Caco-2 (cell line): ENCODE data around the gene SLCO1B3. TPM values are rescaled to one million over a fixed set of nuclear protein-coding genes. Genes with fewer than 3 reads are reported as not detected.

Experiments
- BruUV-seq: library from RNA; stranded (reverse); fragments of 400-500 nt; replicated peaks from 2 replicates; lab custom pipeline; 2021; lab: Mats Ljungman, UMichigan
- CTCF ChIA-PET: fragments of 300-600 bp; sonication (Branson Sonifier 250); formaldehyde crosslinking; loops from one replicate; lab custom pipeline; 2022; ENCODE audit warnings: antibody characterized with exemption; lab: Charles Lee
- POLR2A ChIA-PET: fragments of 300-600 bp; sonication (Branson Sonifier 250); formaldehyde crosslinking; loops from one replicate; lab custom pipeline; 2022; ENCODE audit warnings: antibody characterized with exemption; lab: Charles Lee
- DNase-seq, 2 experiments: peaks; one replicate each; pipeline versions ENCODE4 v3.0.0 to v3.0.0-alpha.2; 2020 to 2022
- H3K27me3 ChIP-seq: replicated peaks from 2 replicates; pipeline ENCODE4 v1.6.0; 2011; ENCODE audit warnings: low read length; ENCODE audit not compliant: control insufficient read depth, insufficient read depth
- H3K36me3 ChIP-seq: 2 replicates; pipeline ENCODE4 v1.5.1; 2011; ENCODE audit warnings: low read length; ENCODE audit not compliant: control insufficient read depth, insufficient read depth
- H3K4me1 ChIP-seq: fragments of 250-450 bp; sonication (Bioruptor Pico); 2 replicates; pipeline ENCODE4 v1.5.1; 2020; ENCODE audit warnings: mild to moderate bottlenecking
- H3K4me3 ChIP-seq: 2 replicates; pipeline ENCODE4 v1.5.1; 2011; ENCODE audit warnings: low read depth, mild to moderate bottlenecking, control low read depth, low read length
- H3K9me3 ChIP-seq: fragments of 250-450 bp; sonication (Bioruptor Pico); 2 replicates; pipeline ENCODE4 v1.5.1; 2020; ENCODE audit warnings: mild to moderate bottlenecking, moderate library complexity
- H3K27ac Mint-ChIP-seq: one replicate; pipeline ENCODE4 v1.8.0; 2022; ENCODE audit warnings: mixed read lengths; ENCODE audit not compliant: unreplicated experiment
- H3K27me3 Mint-ChIP-seq: one replicate; pipeline ENCODE4 v1.8.0; 2022; ENCODE audit warnings: mixed read lengths; ENCODE audit not compliant: insufficient read depth, unreplicated experiment
- H3K36me3 Mint-ChIP-seq: one replicate; pipeline ENCODE4 v1.8.0; 2022; ENCODE audit warnings: mild to moderate bottlenecking, mixed read lengths; ENCODE audit not compliant: insufficient read depth, unreplicated experiment
- H3K4me1 Mint-ChIP-seq: one replicate; pipeline ENCODE4 v1.8.0; 2022; ENCODE audit warnings: low read depth, mixed read lengths; ENCODE audit not compliant: unreplicated experiment
- H3K4me3 Mint-ChIP-seq: one replicate; pipeline ENCODE4 v1.8.0; 2022; ENCODE audit warnings: mild to moderate bottlenecking, moderate library complexity, mixed read lengths; ENCODE audit not compliant: unreplicated experiment
- H3K9me3 Mint-ChIP-seq: one replicate; pipeline ENCODE4 v1.8.0; 2022; ENCODE audit warnings: mixed read lengths; ENCODE audit not compliant: unreplicated experiment
- intact Hi-C: fragments of 100-400 bp; cut with micrococcal nuclease; formaldehyde crosslinking; loops from one replicate; pipeline ENCODE4 v1.10.0; 2022; ENCODE audit not compliant: unreplicated experiment
- total RNA-seq: library from RNA; stranded (reverse); gene quantifications from 2 replicates; pipeline ENCODE4 v1.2.3, GENCODE V29; 2022
- TF ChIP-seq, protein P1 (sequence below), 2 experiments: fragments of 200-600 bp in 1 of 2; IDR thresholded peaks; 1 replicate in 1 of 2; 2 replicates in 1 of 2; pipeline versions ENCODE4 v1.5.1 to v1.8.0; 2011 to 2022; ENCODE audit warnings: antibody characterized with exemption in 1 of 2, control low read depth in 1 of 2, inconsistent platforms in 1 of 2, low read depth in 1 of 2, low read length in 1 of 2, mild to moderate bottlenecking in 1 of 2, moderate library complexity in 1 of 2; ENCODE audit not compliant: insufficient read depth in 1 of 2, severe bottlenecking in 1 of 2, unreplicated experiment in 1 of 2

The SLCO1B3 gene
- total RNA-seq, 1 experiment from 2014 or later = 0.20 TPM

DNA sequence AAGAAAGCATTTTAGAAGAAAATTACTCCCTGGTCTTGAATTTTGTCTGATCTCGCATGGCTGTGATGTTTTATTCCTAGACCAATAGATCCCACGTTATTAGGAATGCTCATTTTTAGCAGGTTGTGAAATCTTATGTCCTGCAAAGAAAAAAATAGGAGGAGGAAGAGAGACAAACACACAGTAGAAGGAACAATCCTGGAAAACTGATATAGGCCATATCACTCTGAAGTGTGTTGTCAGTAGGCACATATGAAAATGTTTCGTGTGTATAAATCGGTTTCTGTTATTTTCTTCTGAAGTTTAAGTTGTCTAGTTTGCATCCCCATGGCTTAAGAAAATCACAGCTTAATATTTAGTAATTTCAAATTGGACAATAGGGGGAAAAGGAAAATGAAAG, 12.4 kb downstream of the SLCO1B3 start:
- Mint-ChIP-seq H3K9me3 (peaks cover 35% of the 10 kb centered on the region), H3K27me3 (no peaks in the 10 kb centered on the region)
- DNase-seq = no peak

DNA sequence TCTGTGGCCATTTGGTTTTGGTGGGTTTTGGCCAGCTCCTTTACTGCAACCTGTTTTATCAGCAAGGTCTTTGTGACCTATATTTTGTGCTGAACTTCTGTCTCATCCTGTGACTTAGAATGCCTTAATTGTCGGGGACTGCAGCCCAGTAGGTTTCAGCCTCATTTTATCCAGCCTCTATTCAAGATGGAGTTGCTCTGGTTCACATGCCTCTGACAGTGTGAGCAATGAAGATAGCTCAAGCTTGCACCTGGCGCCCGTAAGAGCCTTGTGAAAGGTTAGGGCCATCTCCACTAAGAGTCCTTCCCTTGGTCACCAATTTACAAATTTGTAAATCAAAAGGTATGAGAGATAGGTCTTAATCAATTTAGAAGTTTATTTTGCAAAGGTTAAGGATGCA, 19.4 kb downstream of the SLCO1B3 start:
- intact Hi-C loops = no loop called here
- CTCF ChIA-PET = no interaction called here
- H3K27me3 ChIP-seq = no peaks in the 10 kb centered on the region
- Mint-ChIP-seq H3K36me3 (no peaks in the 10 kb centered on the region), H3K27me3 (no peaks in the 10 kb centered on the region), H3K4me3 (no peak overlapping the region), H3K27ac (no peak overlapping the region), H3K9me3 (no peaks in the 10 kb centered on the region), H3K4me1 (peaks cover 7% of the 10 kb centered on the region)
- H3K36me3 ChIP-seq = no peaks in the 10 kb centered on the region
- DNase-seq = no peak
- POLR2A ChIA-PET = no interaction called here
- no peaks in the 10 kb centered on the region for H3K9me3 ChIP-seq
- TF ChIP-seq, protein P1, sequence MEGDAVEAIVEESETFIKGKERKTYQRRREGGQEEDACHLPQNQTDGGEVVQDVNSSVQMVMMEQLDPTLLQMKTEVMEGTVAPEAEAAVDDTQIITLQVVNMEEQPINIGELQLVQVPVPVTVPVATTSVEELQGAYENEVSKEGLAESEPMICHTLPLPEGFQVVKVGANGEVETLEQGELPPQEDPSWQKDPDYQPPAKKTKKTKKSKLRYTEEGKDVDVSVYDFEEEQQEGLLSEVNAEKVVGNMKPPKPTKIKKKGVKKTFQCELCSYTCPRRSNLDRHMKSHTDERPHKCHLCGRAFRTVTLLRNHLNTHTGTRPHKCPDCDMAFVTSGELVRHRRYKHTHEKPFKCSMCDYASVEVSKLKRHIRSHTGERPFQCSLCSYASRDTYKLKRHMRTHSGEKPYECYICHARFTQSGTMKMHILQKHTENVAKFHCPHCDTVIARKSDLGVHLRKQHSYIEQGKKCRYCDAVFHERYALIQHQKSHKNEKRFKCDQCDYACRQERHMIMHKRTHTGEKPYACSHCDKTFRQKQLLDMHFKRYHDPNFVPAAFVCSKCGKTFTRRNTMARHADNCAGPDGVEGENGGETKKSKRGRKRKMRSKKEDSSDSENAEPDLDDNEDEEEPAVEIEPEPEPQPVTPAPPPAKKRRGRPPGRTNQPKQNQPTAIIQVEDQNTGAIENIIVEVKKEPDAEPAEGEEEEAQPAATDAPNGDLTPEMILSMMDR (IDR thresholded peaks at IDR 0.05; ENCODE audit: insufficient read depth in 1 of 2, low read depth in 1 of 2, low read length in 1 of 2, severe bottlenecking in 1 of 2, unreplicated experiment in 1 of 2) = no peak
- BruUV-seq = no TSS peak
- H3K4me3 ChIP-seq = no peak overlapping the region
- H3K4me1 ChIP-seq = no peaks in the 10 kb centered on the region

More for the DNA sequence above, 12.4 kb downstream of the SLCO1B3 start:
- H3K9me3 ChIP-seq = no peaks in the 10 kb centered on the region
- TF ChIP-seq, protein P1 (IDR thresholded peaks at IDR 0.05; ENCODE audit: insufficient read depth in 1 of 2, low read depth in 1 of 2, low read length in 1 of 2, severe bottlenecking in 1 of 2, unreplicated experiment in 1 of 2) = no peak
- Mint-ChIP-seq H3K4me1 (no peaks in the 10 kb centered on the region), H3K27ac (no peak overlapping the region), H3K4me3 (no peak overlapping the region), H3K36me3 (no peaks in the 10 kb centered on the region)
- no peaks in the 10 kb centered on the region for H3K36me3 ChIP-seq
- ChIA-PET CTCF (no interaction called here), POLR2A (no interaction called here)
- no TSS peak for BruUV-seq
- no peak overlapping the region for H3K4me3 ChIP-seq
- no peaks in the 10 kb centered on the region for H3K4me1 ChIP-seq
- H3K27me3 ChIP-seq = no peaks in the 10 kb centered on the region
- intact Hi-C loops = no loop called here

DNA sequence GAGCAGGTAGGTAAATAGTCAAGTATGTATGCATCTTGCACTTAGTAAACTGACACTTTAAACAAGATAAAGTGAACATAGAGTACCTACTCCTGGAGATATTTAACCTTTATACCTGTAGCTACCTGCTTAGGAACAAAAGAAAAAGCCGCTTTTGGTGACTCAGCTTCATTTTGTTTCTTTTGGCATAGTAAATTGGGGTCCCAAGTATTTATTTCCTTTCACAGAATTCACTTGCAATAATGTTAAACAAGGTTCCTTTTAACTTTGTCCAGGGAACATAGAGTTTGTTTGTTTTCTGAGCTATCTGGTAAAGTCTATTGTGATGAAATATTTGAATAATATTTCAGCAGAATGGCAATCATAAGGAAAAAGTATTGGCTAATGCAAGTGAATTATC, 20.0 kb downstream of the SLCO1B3 start:
- Mint-ChIP-seq H3K4me3 (no peak overlapping the region), H3K36me3 (no peaks in the 10 kb centered on the region), H3K4me1 (peaks cover 7% of the 10 kb centered on the region), H3K27me3 (no peaks in the 10 kb centered on the region), H3K27ac (no peak overlapping the region), H3K9me3 (no peaks in the 10 kb centered on the region)
- intact Hi-C loops = no loop called here
- Histone ChIP-seq H3K36me3 (no peaks in the 10 kb centered on the region), H3K4me1 (no peaks in the 10 kb centered on the region), H3K27me3 (no peaks in the 10 kb centered on the region), H3K9me3 (no peaks in the 10 kb centered on the region), H3K4me3 (no peak overlapping the region)
- BruUV-seq = no TSS peak
- ChIA-PET CTCF (no interaction called here), POLR2A (no interaction called here)
- TF ChIP-seq, protein P1 (IDR thresholded peaks at IDR 0.05; ENCODE audit: insufficient read depth in 1 of 2, low read depth in 1 of 2, low read length in 1 of 2, severe bottlenecking in 1 of 2, unreplicated experiment in 1 of 2) = no peak
- no peak for DNase-seq
